Naive thymus-derived CD4-positive, alpha-beta T cell (primary cell): Measurements from ENCODE around the gene C3orf85. TPM values are rescaled to one million over a fixed set of nuclear protein-coding genes. Genes with fewer than 3 reads are reported as not detected.
"Not testable (repeated sequence)": the region's sequence is repeated elsewhere in the genome, so short reads cannot be mapped to it uniquely, and the experiment has no call there.

Experiments used
- ATAC-seq: fragments of 150-1000 bp; cut with Tn5 transposase; 2 replicates; pipeline ENCODE4 v1.10.0; 2021; ENCODE audit warnings: mild to moderate bottlenecking, moderate library complexity
- CTCF ChIA-PET: fragments of 350-600 bp; sonication (Branson Sonifier 250); formaldehyde crosslinking; loops from one replicate; lab custom pipeline; 2021; ENCODE audit warnings: antibody characterized with exemption; lab: Charles Lee
- POLR2A ChIA-PET: fragments of 350-600 bp; sonication (Branson Sonifier 250); formaldehyde crosslinking; loops from one replicate; lab custom pipeline; 2021; ENCODE audit warnings: antibody characterized with exemption, inconsistent platforms; lab: Charles Lee
- DNase-seq, 9 donors: peaks; one replicate each; pipeline versions ENCODE4 v3.0.0 to v3.0.0-alpha.2; 2020 to 2022; ENCODE audit warnings: mixed read lengths in 1 of 9
- H3K27ac ChIP-seq: one replicate; pipeline ENCODE4 v1.7.0; 2013; ENCODE audit warnings: mild to moderate bottlenecking, low read depth, low read length, moderate library complexity
- H3K27me3 ChIP-seq, 2 donors: one replicate each; pipeline ENCODE4 v1.7.0; 2013; ENCODE audit warnings: low read length in 2 of 2, mild to moderate bottlenecking in 2 of 2, moderate library complexity in 2 of 2; ENCODE audit not compliant: control insufficient read depth in 2 of 2, insufficient read depth in 2 of 2
- H3K36me3 ChIP-seq, 3 experiments: 1 replicate in 2 of 3; 2 replicates in 1 of 3; pipeline ENCODE4 v1.7.0; 2013; ENCODE audit warnings: low read length in 3 of 3, mild to moderate bottlenecking in 3 of 3, moderate library complexity in 1 of 3; ENCODE audit not compliant: insufficient read depth in 3 of 3, control insufficient read depth in 2 of 3
- H3K4me1 ChIP-seq, 2 donors: one replicate each; pipeline ENCODE4 v1.7.0; 2013; ENCODE audit warnings: low read length in 2 of 2, mild to moderate bottlenecking in 2 of 2, moderate library complexity in 1 of 2; ENCODE audit not compliant: control insufficient read depth in 2 of 2, insufficient read depth in 2 of 2
- H3K4me3 ChIP-seq: 2 replicates; pipeline ENCODE4 v1.7.0; 2013; ENCODE audit warnings: mild to moderate bottlenecking, low read length
- H3K9me3 ChIP-seq, 3 experiments: 1 replicate in 2 of 3; 2 replicates in 1 of 3; pipeline ENCODE4 v1.7.0; 2013; ENCODE audit warnings: low read length in 3 of 3; ENCODE audit not compliant: control insufficient read depth in 2 of 3
- H3K27ac Mint-ChIP-seq, 9 donors: one replicate each; pipeline ENCODE4 v1.8.0; 2020 to 2022; ENCODE audit warnings: mixed read lengths in 9 of 9, mild to moderate bottlenecking in 8 of 9, moderate library complexity in 5 of 9, inconsistent platforms in 2 of 9
- H3K27me3 Mint-ChIP-seq, 5 donors: one replicate each; pipeline ENCODE4 v1.8.0; 2021 to 2022; ENCODE audit warnings: mixed read lengths in 5 of 5, mild to moderate bottlenecking in 1 of 5
- H3K36me3 Mint-ChIP-seq, 5 donors: one replicate each; pipeline ENCODE4 v1.8.0; 2020 to 2022; ENCODE audit warnings: mixed read lengths in 5 of 5, mild to moderate bottlenecking in 3 of 5, inconsistent platforms in 1 of 5
- H3K4me1 Mint-ChIP-seq, 7 donors: one replicate each; pipeline ENCODE4 v1.8.0; 2020 to 2022; ENCODE audit warnings: mixed read lengths in 7 of 7, mild to moderate bottlenecking in 3 of 7, inconsistent platforms in 1 of 7
- H3K4me3 Mint-ChIP-seq, 10 donors: one replicate each; pipeline ENCODE4 v1.8.0; 2020 to 2022; ENCODE audit warnings: mild to moderate bottlenecking in 10 of 10, mixed read lengths in 10 of 10, moderate library complexity in 6 of 10, inconsistent platforms in 2 of 10
- H3K9me3 Mint-ChIP-seq, 11 donors: one replicate each; pipeline ENCODE4 v1.8.0; 2020 to 2022; ENCODE audit warnings: mixed read lengths in 11 of 11, mild to moderate bottlenecking in 4 of 11, inconsistent platforms in 1 of 11, moderate library complexity in 1 of 11
- intact Hi-C, 2 donors: fragments of 100-400 bp; cut with micrococcal nuclease; formaldehyde crosslinking; loops; one replicate each; pipeline ENCODE4 v1.15.1; 2023
- polyA plus RNA-seq, 2 donors: library from polyadenylated mRNA; unstranded; fragments of 300-500 nt; fragmentation: Illumina TruSeq; gene quantifications; one replicate each; pipeline ENCODE4 v1.2.3, GENCODE V29; 2021
- total RNA-seq, 6 experiments: library from RNA in 5 of 6; stranded (reverse) in 5 of 6; gene quantifications; 1 replicate in 5 of 6; 2 replicates in 1 of 6; pipeline ENCODE4 v1.2.3 and lab custom pipeline; 2021 to 2026

C3orf85 gene
- total and polyA plus RNA-seq, 7 experiments from 2014 or later: not detected

DNA sequence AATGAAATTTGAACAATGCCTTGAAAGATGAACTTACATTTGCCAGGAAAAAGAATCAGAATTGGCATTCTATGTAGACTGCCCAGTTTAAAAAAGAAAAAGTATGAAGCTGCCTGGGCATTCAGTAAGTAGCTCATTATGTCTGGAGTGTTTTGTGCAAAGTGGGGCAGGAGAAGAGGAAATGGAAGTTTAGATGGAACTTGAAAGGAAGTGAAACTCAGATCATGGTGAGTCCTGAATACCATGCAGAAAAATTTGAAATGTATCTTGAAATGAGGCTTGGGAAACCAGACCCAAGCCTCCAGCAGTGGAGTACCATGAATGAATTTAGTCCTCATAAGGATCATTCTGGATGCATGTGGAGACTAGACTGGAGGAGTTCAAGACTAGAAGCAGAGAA is 13.8 kb upstream of the C3orf85 start:
- H3K27me3 ChIP-seq: no peaks in the 10 kb centered on the region
- Mint-ChIP-seq H3K36me3 (peaks cover 0 to 4% (median 0%) of the 10 kb centered on the region in 5 donors), H3K27ac (no peak overlapping the region), H3K27me3 (peaks cover 0 to 7% (median 5%) of the 10 kb centered on the region in 5 donors), H3K9me3 (peaks cover 0 to 16% (median 7%) of the 10 kb centered on the region in 11 donors), H3K4me3 (no peak overlapping the region), H3K4me1 (no peaks in the 10 kb centered on the region)
- intact Hi-C loops: no loop called here
- ATAC-seq (no peak), DNase-seq (no peak)
- POLR2A ChIA-PET: no interaction called here
- H3K36me3 ChIP-seq: no peaks in the 10 kb centered on the region
- no peak overlapping the region for H3K27ac ChIP-seq
- no peaks in the 10 kb centered on the region for H3K4me1 ChIP-seq
- CTCF ChIA-PET: no interaction called here
- no peak overlapping the region for H3K4me3 ChIP-seq
- no peaks in the 10 kb centered on the region for H3K9me3 ChIP-seq

DNA sequence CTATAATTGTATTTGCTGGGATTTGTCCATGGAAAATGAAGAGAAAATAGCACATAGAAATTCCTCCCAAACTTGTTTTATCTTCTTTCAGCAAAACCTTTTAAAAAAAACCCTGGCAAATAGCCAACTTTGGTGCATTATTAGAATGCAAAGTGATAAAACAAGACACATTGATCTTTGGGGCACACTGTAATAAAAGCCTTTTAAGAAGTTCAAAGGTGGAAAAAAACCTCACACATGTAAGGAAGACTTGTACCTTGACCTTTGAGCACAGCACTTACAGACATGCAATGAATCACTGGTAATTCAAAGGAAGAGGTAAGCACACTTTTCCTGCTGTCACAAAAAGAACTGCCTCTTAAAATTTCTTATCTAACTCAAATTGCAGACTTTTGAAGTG is 10.6 kb upstream of the C3orf85 start:
- POLR2A ChIA-PET: interaction anchor here (0.7 kb wide), 1 partner anchor 1186 kb away, joined by 4 read pairs; no protein-coding TSS in a partner anchor
- no peak overlapping the region for H3K4me3 ChIP-seq
- H3K27ac ChIP-seq: no peak overlapping the region
- no peaks in the 10 kb centered on the region for H3K36me3 ChIP-seq
- H3K9me3 Mint-ChIP-seq: peaks cover 0 to 21% (median 10%) of the 10 kb centered on the region in 11 donors
- ATAC-seq (no peak), DNase-seq (no peak)
- peaks cover 0 to 4% (median 0%) of the 10 kb centered on the region in 5 donors for H3K36me3 Mint-ChIP-seq
- intact Hi-C loops: no loop called here
- H3K27ac Mint-ChIP-seq: no peak overlapping the region
- H3K9me3 ChIP-seq: no peaks in the 10 kb centered on the region
- no peaks in the 10 kb centered on the region for H3K4me1 Mint-ChIP-seq
- CTCF ChIA-PET: no interaction called here
- H3K27me3 Mint-ChIP-seq: peaks cover 0 to 12% (median 5%) of the 10 kb centered on the region in 5 donors
- H3K4me3 Mint-ChIP-seq: no peak overlapping the region
- no peaks in the 10 kb centered on the region for H3K4me1 ChIP-seq
- no peaks in the 10 kb centered on the region for H3K27me3 ChIP-seq

DNA sequence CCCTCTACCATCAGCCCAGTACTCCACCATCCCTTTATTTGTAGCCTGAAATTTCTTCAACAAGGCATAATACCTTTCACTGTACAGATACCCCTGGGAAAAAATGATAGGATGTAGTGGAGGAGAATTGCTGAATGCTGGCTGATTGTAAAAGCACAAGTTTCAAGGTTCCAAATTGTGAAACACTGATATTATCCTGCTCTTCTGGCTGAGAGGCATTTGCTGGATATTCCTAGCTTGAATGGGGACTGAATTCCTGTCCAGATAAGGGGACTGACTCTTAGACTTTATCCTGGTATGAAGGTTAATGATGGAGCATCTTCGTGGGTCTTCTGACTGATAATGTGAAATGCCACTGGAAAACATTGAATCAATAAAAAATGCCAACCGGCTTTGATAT is 9.0 kb upstream of the C3orf85 start:
- Histone ChIP-seq H3K9me3 (no peaks in the 10 kb centered on the region), H3K4me1 (no peaks in the 10 kb centered on the region), H3K27ac (no peak overlapping the region), H3K27me3 (no peaks in the 10 kb centered on the region), H3K4me3 (no peak overlapping the region), H3K36me3 (no peaks in the 10 kb centered on the region)
- Mint-ChIP-seq H3K27ac (no peak overlapping the region), H3K4me1 (no peaks in the 10 kb centered on the region), H3K27me3 (peaks cover 0 to 12% (median 5%) of the 10 kb centered on the region in 5 donors), H3K9me3 (peaks cover 0 to 12% (median 7%) of the 10 kb centered on the region in 11 donors), H3K36me3 (peaks cover 0 to 3% (median 0%) of the 10 kb centered on the region in 5 donors), H3K4me3 (no peak overlapping the region)
- ChIA-PET CTCF (no interaction called here), POLR2A (no interaction called here)
- intact Hi-C loops: no loop called here
- ATAC-seq (no peak), DNase-seq (no peak)

DNA sequence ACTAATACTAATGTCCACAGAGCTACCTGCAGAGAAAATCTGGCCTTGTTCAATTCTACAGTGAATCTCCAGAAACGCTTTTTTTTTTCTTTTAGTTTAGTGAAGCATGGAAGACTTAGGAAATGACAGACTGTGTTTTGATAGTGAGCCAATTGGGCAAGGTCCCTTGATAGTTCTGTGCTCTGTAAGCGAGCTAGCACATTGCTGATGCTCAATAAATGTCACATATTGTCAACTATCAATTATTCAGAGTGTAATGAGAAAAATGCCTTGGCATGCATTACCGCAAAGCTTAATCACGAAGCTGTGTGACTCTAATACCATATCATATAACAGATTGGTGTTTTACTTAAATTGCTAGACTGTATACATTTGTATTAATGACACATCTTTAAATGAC is 5.2 kb upstream of the C3orf85 start:
- ATAC-seq: no peak
- no peaks in the 10 kb centered on the region for H3K4me1 Mint-ChIP-seq
- ChIA-PET CTCF (no interaction called here), POLR2A (no interaction called here)
- Histone ChIP-seq H3K4me3 (no peak overlapping the region), H3K27me3 (no peaks in the 10 kb centered on the region), H3K36me3 (no peaks in the 10 kb centered on the region), H3K27ac (no peak overlapping the region), H3K4me1 (no peaks in the 10 kb centered on the region), H3K9me3 (no peaks in the 10 kb centered on the region)
- no peak for DNase-seq
- H3K9me3 Mint-ChIP-seq: peaks cover 0 to 5% (median 2%) of the 10 kb centered on the region in 11 donors
- H3K27ac Mint-ChIP-seq: no peak overlapping the region
- no peak overlapping the region for H3K4me3 Mint-ChIP-seq
- no peaks in the 10 kb centered on the region for H3K36me3 Mint-ChIP-seq
- H3K27me3 Mint-ChIP-seq: peaks cover 0 to 8% (median 4%) of the 10 kb centered on the region in 5 donors
- intact Hi-C loops: no loop called here

DNA sequence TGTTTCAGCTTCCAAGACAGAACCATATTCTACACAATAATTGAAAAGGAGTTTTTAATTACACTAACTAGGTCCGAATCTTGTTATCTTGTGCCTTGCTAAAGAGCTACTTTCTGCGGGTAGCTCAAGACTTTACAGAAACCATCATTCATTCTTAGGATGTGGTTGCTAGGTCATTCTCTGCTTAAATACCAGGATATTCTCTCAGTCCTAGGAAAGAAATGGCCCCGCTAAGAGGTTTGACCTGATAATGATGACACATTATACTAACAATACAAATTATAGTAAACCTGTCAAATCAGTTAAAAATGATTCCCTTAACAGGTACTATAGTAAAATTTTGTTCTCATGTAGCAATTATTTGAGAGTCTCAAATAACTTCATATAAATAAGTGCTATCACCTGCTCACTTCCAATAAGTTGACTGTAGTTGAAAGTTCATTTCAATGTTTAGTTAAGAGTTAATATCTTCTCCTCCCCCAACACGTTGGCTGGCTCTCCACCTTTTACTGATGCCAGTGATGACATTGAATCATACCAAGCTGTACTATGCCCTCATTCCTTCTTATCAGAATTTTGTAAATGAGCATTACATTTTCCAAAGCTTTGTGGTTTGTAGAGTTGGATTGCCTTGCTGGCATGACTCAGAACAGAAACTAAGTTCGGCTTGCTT is 3.6 kb upstream of the C3orf85 start:
- Mint-ChIP-seq H3K4me3 (no peak overlapping the region), H3K4me1 (no peaks in the 10 kb centered on the region), H3K27me3 (peaks cover 0 to 7% (median 0%) of the 10 kb centered on the region in 5 donors), H3K27ac (no peak overlapping the region), H3K36me3 (no peaks in the 10 kb centered on the region), H3K9me3 (peaks cover 0 to 5% (median 2%) of the 10 kb centered on the region in 11 donors)
- ATAC-seq (no peak), DNase-seq (no peak)
- intact Hi-C loops: no loop called here
- Histone ChIP-seq H3K9me3 (no peaks in the 10 kb centered on the region), H3K27me3 (no peaks in the 10 kb centered on the region), H3K27ac (no peak overlapping the region), H3K4me3 (no peak overlapping the region), H3K36me3 (no peaks in the 10 kb centered on the region), H3K4me1 (no peaks in the 10 kb centered on the region)
- ChIA-PET POLR2A (no interaction called here), CTCF (no interaction called here)

DNA sequence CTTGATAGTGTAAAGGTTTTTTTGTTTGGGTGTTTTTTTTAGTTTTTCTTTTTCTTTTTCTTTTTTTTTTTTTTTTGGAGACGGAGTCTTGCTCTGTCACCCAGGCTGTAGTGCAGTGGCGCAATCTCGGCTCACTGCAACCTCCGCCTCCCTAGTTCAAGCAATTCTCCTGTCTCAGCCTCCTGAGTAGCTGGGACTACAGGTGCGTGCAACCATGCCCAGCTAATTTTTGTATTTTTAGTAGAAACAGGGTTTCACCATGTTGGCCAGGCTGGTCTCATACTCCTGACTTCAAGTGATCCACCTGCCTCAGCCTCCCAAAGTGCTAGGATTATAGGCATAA is 3.1 kb upstream of the C3orf85 start:
- H3K4me3 Mint-ChIP-seq, H3K36me3 ChIP-seq, POLR2A ChIA-PET, ATAC-seq, H3K9me3 Mint-ChIP-seq, DNase-seq, H3K4me1 ChIP-seq, H3K9me3 ChIP-seq, H3K27me3 Mint-ChIP-seq, H3K36me3 Mint-ChIP-seq, H3K4me3 ChIP-seq, CTCF ChIA-PET, H3K27me3 ChIP-seq, H3K27ac ChIP-seq, H3K4me1 Mint-ChIP-seq, intact Hi-C loops, H3K27ac Mint-ChIP-seq: not testable (repeated sequence)

DNA sequence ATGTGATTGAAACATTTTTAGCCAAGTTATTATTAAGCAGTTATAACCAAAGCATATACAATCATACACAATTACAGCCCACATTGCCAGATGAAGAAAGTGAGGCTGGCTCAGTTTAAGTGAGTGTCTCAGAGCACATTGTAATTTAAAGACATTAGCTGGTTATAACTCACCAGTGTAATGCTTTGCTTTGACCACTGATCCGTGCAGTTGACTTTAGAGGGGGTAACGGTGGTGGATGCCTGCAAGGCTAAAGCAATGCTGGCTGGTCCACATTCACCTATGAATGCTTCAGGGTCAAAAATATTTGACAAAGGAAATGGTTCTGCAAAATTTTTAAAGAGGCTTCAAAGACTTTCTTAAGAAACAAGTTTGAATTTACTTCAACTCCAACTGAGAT is 1.2 kb downstream of the C3orf85 start:
- Histone ChIP-seq H3K9me3 (no peaks in the 10 kb centered on the region), H3K4me3 (no peak overlapping the region), H3K4me1 (no peaks in the 10 kb centered on the region), H3K36me3 (no peaks in the 10 kb centered on the region), H3K27ac (no peak overlapping the region), H3K27me3 (no peaks in the 10 kb centered on the region)
- Mint-ChIP-seq H3K36me3 (no peaks in the 10 kb centered on the region), H3K27me3 (peaks cover 0 to 7% (median 4%) of the 10 kb centered on the region in 5 donors), H3K4me3 (no peak overlapping the region), H3K9me3 (no peaks in the 10 kb centered on the region), H3K4me1 (peaks cover 0 to 2% (median 0%) of the 10 kb centered on the region in 7 donors), H3K27ac (no peak overlapping the region)
- CTCF ChIA-PET: no interaction called here
- ATAC-seq (no peak), DNase-seq (no peak)
- intact Hi-C loops: no loop called here
- POLR2A ChIA-PET: no interaction called here
